CD14-positive monocyte (primary cell): ENCODE measurements around the gene FRMPD4. TPM values are rescaled to one million over a fixed set of nuclear protein-coding genes. Genes with fewer than 3 reads are reported as not detected.

Experiments
- DNase-seq, 3 donors: peaks; one replicate each; pipeline ENCODE4 v3.0.0-alpha.2; 2011 to 2022
- H2AFZ ChIP-seq: 2 replicates; pipeline ENCODE4 v1.6.0; 2012; ENCODE audit warnings: mild to moderate bottlenecking, low read depth, low read length, inconsistent platforms; ENCODE audit not compliant: insufficient read depth, poor library complexity, severe bottlenecking
- H3K27ac ChIP-seq, 2 donors: 1 replicate in 1 of 2; 2 replicates in 1 of 2; pipeline ENCODE4 v1.5.1; 2012 to 2013; ENCODE audit warnings: low read length in 2 of 2, control low read depth in 1 of 2, inconsistent platforms in 1 of 2, low read depth in 1 of 2, mild to moderate bottlenecking in 1 of 2
- H3K27me3 ChIP-seq, 2 donors: one replicate each; pipeline versions ENCODE4 v1.6.0 to v1.6.1; 2011 to 2013; ENCODE audit warnings: low read length in 2 of 2; ENCODE audit not compliant: control insufficient read depth in 2 of 2, insufficient read depth in 2 of 2
- H3K36me3 ChIP-seq, 2 donors: replicated peaks in 1 of 2; 1 replicate in 1 of 2; 2 replicates in 1 of 2; pipeline versions ENCODE4 v1.5.1 to v1.6.1; 2012 to 2013; ENCODE audit warnings: low read length in 2 of 2, control low read depth in 1 of 2, inconsistent platforms in 1 of 2, mild to moderate bottlenecking in 1 of 2; ENCODE audit not compliant: insufficient read depth in 2 of 2, control insufficient read depth in 1 of 2
- H3K4me1 ChIP-seq, 2 donors: 1 replicate in 1 of 2; 2 replicates in 1 of 2; pipeline versions ENCODE4 v1.5.1 to v1.6.1; 2012 to 2013; ENCODE audit warnings: low read length in 2 of 2, control low read depth in 1 of 2, inconsistent platforms in 1 of 2, mild to moderate bottlenecking in 1 of 2, moderate library complexity in 1 of 2; ENCODE audit not compliant: insufficient read depth in 2 of 2, control insufficient read depth in 1 of 2
- H3K4me2 ChIP-seq: replicated peaks from 2 replicates; pipeline ENCODE3; 2012; ENCODE audit warnings: low read length, moderate library complexity, mild to moderate bottlenecking; ENCODE audit not compliant: poor library complexity, severe bottlenecking; ENCODE audit errors: extremely low read depth
- H3K4me3 ChIP-seq, 3 experiments: fragments of 200-600 bp in 1 of 3; sonication (generic) in 1 of 3; replicated peaks in 1 of 3; 1 replicate in 2 of 3; 2 replicates in 1 of 3; pipeline ENCODE4 v1.5.1; 2011 to 2013; ENCODE audit warnings: low read length in 3 of 3, mild to moderate bottlenecking in 3 of 3, control low read depth in 2 of 3, low read depth in 2 of 3, inconsistent platforms in 1 of 3, moderate library complexity in 1 of 3
- H3K79me2 ChIP-seq: 2 replicates; pipeline ENCODE4 v1.6.0; 2012; ENCODE audit warnings: mild to moderate bottlenecking, control low read depth, inconsistent platforms, low read length, moderate library complexity; ENCODE audit not compliant: insufficient read depth
- H3K9ac ChIP-seq: 2 replicates; pipeline ENCODE4 v1.6.0; 2017; ENCODE audit warnings: low read length, mild to moderate bottlenecking; ENCODE audit not compliant: insufficient read depth, poor library complexity, severe bottlenecking
- H3K9me3 ChIP-seq, 2 donors: replicated peaks in 1 of 2; 1 replicate in 1 of 2; 2 replicates in 1 of 2; pipeline versions ENCODE4 v1.5.1 to v1.6.1; 2012 to 2013; ENCODE audit warnings: low read length in 2 of 2, control low read depth in 1 of 2; ENCODE audit not compliant: control insufficient read depth in 1 of 2, insufficient read depth in 1 of 2
- H4K20me1 ChIP-seq: 2 replicates; pipeline ENCODE4 v1.6.0; 2012; ENCODE audit warnings: mild to moderate bottlenecking, low read length, control low read depth, moderate library complexity; ENCODE audit not compliant: insufficient read depth
- H3K27ac Mint-ChIP-seq, 7 donors: one replicate each; pipeline ENCODE4 v1.8.0; 2020; ENCODE audit warnings: mild to moderate bottlenecking in 7 of 7, mixed read lengths in 7 of 7, moderate library complexity in 6 of 7, inconsistent platforms in 2 of 7
- H3K27me3 Mint-ChIP-seq, 3 donors: one replicate each; pipeline ENCODE4 v1.8.0; 2021 to 2022; ENCODE audit warnings: low read depth in 3 of 3, mild to moderate bottlenecking in 3 of 3, mixed read lengths in 3 of 3, moderate library complexity in 3 of 3, inconsistent platforms in 1 of 3
- H3K36me3 Mint-ChIP-seq, 2 donors: one replicate each; pipeline ENCODE4 v1.8.0; 2020; ENCODE audit warnings: mixed read lengths in 2 of 2, inconsistent platforms in 1 of 2, mild to moderate bottlenecking in 1 of 2
- H3K4me1 Mint-ChIP-seq: one replicate; pipeline ENCODE4 v1.8.0; 2020; ENCODE audit warnings: mild to moderate bottlenecking, mixed read lengths
- H3K4me3 Mint-ChIP-seq, 2 donors: one replicate each; pipeline ENCODE4 v1.8.0; 2020; ENCODE audit warnings: mild to moderate bottlenecking in 2 of 2, mixed read lengths in 2 of 2, moderate library complexity in 1 of 2
- H3K9me3 Mint-ChIP-seq, 7 donors: one replicate each; pipeline ENCODE4 v1.8.0; 2020 to 2022; ENCODE audit warnings: mixed read lengths in 7 of 7, mild to moderate bottlenecking in 6 of 7, moderate library complexity in 6 of 7, inconsistent platforms in 2 of 7
- CTCF ChIP-seq: fragments of 200-600 bp; IDR thresholded peaks from one replicate; pipeline ENCODE4 v1.8.0; 2022; ENCODE audit warnings: antibody characterized with exemption, mild to moderate bottlenecking
- WGBS: methylation state at CpG from one replicate; pipeline ENCODE4 v1.1.5; 2013; ENCODE audit warnings: missing lambda C conversion rate; ENCODE audit not compliant: insufficient coverage; 5-methylcytosine and 5-hydroxymethylcytosine counted together
- intact Hi-C, 2 donors: fragments of 100-400 bp; cut with micrococcal nuclease; formaldehyde crosslinking; loops; one replicate each; pipeline versions ENCODE4 v1.15.0 to v1.15.1; 2023
- polyA plus RNA-seq, 3 donors: library from polyadenylated mRNA; depleted of rRNA in 1 of 3; unstranded in 2 of 3; stranded (reverse) in 1 of 3; fragments of 300-500 nt in 2 of 3; fragments of >200 nt in 1 of 3; fragmentation: Illumina TruSeq in 2 of 3; gene quantifications; 1 replicate in 2 of 3; 2 replicates in 1 of 3; pipeline ENCODE4 v1.2.3, GENCODE V29; 2012 to 2021

FRMPD4 gene
- polyA plus RNA-seq, 3 donors = not detected

GRCh38 chrX:12548341-12548740, 410.1 kb downstream of the FRMPD4 start:
- Histone ChIP-seq H3K4me1 (no peaks in the 10 kb centered on the region), H3K36me3 (no peaks in the 10 kb centered on the region), H3K9me3 (no peaks in the 10 kb centered on the region), H3K27me3 (no peaks in the 10 kb centered on the region), H2AFZ (no peak overlapping the region), H3K79me2 (no peaks in the 10 kb centered on the region), H3K4me3 (no peak overlapping the region), H3K4me2 (no peak overlapping the region), H3K9ac (no peak overlapping the region), H3K27ac (no peak overlapping the region), H4K20me1 (no peaks in the 10 kb centered on the region)
- no peak for TF ChIP-seq CTCF
- WGBS = 80% methylated on average over 1 of the region's 3 CpGs
- H3K9me3 Mint-ChIP-seq = peaks cover 0 to 3% (median 0%) of the 10 kb centered on the region in 7 donors
- no peak overlapping the region for H3K4me3 Mint-ChIP-seq
- H3K4me1 Mint-ChIP-seq = no peaks in the 10 kb centered on the region
- H3K27ac Mint-ChIP-seq = peak overlapping the region in 1 of 7 donors; percentile 55
- peaks cover 0 to 4% (median 0%) of the 10 kb centered on the region in 3 donors for H3K27me3 Mint-ChIP-seq
- DNase-seq = no peak
- intact Hi-C loops = no loop called here
- no peaks in the 10 kb centered on the region for H3K36me3 Mint-ChIP-seq

DNA sequence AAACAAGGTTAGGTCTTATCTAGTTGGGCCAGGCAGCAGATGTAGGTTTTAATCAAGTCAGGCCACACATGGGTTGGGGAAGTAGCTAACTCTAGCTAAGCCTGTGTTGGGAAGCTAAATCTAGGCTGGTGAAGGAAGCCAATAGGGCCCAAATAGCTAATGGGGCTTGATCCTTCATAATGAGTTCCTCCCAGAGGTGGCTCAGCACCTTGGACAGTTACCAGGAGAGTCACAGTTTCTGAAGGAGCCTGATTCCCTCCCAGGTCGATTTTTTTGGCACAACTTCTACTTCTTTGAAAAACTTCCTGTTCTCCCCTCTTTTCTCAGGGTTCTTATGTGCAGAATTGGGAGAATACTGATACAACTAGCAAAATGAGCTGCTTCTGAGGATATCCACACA, 410.5 kb downstream of the FRMPD4 start:
- Mint-ChIP-seq H3K27me3 (peaks cover 0 to 4% (median 0%) of the 10 kb centered on the region in 3 donors), H3K36me3 (no peaks in the 10 kb centered on the region), H3K4me3 (no peak overlapping the region), H3K9me3 (peaks cover 0 to 3% (median 0%) of the 10 kb centered on the region in 7 donors), H3K27ac (no peak overlapping the region), H3K4me1 (no peaks in the 10 kb centered on the region)
- Histone ChIP-seq H3K27ac (no peak overlapping the region), H2AFZ (no peak overlapping the region), H3K27me3 (no peaks in the 10 kb centered on the region), H3K4me2 (no peak overlapping the region), H3K79me2 (no peaks in the 10 kb centered on the region), H3K36me3 (no peaks in the 10 kb centered on the region), H3K9me3 (no peaks in the 10 kb centered on the region), H3K4me1 (no peaks in the 10 kb centered on the region), H3K9ac (no peak overlapping the region), H4K20me1 (no peaks in the 10 kb centered on the region), H3K4me3 (no peak overlapping the region)
- no CpG with 5 or more reads among the region's 1 CpG for WGBS
- no peak for DNase-seq
- no peak for TF ChIP-seq CTCF
- intact Hi-C loops = no loop called here
